Measurements from ENCODE around the gene CELF1. TPM values are rescaled to one million over a fixed set of nuclear protein-coding genes. Genes with fewer than 3 reads are reported as not detected.

The CELF1 gene
- total RNA-seq, 6 experiments from 2014 or later, result 66.3 to 86.5 (median 71.7) TPM

- Histone ChIP-seq H3K9me3 (no peaks in the 10 kb centered on the region), H3K4me1 (peaks cover 0 to 55% (median 22%) of the 10 kb centered on the region in 4 donors), H3K36me3 (no peaks in the 10 kb centered on the region), H3K27ac (peak overlapping the region in 1 of 3 donors; percentile 35), H3K27me3 (no peaks in the 10 kb centered on the region), H3K4me3 (no peak overlapping the region)
- TF ChIP-seq POLR2A (IDR thresholded peaks at IDR 0.05), result no peak
- 46% methylated on average over 2 of the region's 2 CpGs for WGBS (ENCODE audit: insufficient coverage, low coverage, low lambda C conversion rate, missing lambda C conversion rate)
- intact Hi-C loops (cut with DNase I), result no loop called here
- no peak for DNase-seq
- no peak for ATAC-seq
Observed at GRCh38 chr11:47512701-47513100, 40.2 kb downstream of the CELF1 start.

- no peak for TF ChIP-seq POLR2A (IDR thresholded peaks at IDR 0.05)
- TF ChIP-seq, protein P1, sequence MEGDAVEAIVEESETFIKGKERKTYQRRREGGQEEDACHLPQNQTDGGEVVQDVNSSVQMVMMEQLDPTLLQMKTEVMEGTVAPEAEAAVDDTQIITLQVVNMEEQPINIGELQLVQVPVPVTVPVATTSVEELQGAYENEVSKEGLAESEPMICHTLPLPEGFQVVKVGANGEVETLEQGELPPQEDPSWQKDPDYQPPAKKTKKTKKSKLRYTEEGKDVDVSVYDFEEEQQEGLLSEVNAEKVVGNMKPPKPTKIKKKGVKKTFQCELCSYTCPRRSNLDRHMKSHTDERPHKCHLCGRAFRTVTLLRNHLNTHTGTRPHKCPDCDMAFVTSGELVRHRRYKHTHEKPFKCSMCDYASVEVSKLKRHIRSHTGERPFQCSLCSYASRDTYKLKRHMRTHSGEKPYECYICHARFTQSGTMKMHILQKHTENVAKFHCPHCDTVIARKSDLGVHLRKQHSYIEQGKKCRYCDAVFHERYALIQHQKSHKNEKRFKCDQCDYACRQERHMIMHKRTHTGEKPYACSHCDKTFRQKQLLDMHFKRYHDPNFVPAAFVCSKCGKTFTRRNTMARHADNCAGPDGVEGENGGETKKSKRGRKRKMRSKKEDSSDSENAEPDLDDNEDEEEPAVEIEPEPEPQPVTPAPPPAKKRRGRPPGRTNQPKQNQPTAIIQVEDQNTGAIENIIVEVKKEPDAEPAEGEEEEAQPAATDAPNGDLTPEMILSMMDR (IDR thresholded peaks at IDR 0.05), result no peak
- no peak overlapping the region for H3K4me3 ChIP-seq
- intact Hi-C loops (cut with DNase I), result no loop called here
- DNase-seq (no peak), ATAC-seq (no peak)
- peaks cover 0 to 47% (median 21%) of the 10 kb centered on the region in 4 donors for H3K4me1 ChIP-seq
- no peak overlapping the region for H3K27ac ChIP-seq
- 76% methylated on average over 6 of the region's 7 CpGs for WGBS (ENCODE audit: insufficient coverage, low coverage, low lambda C conversion rate, missing lambda C conversion rate)
- H3K36me3 ChIP-seq, result no peaks in the 10 kb centered on the region
- no peaks in the 10 kb centered on the region for H3K9me3 ChIP-seq
- H3K27me3 ChIP-seq, result no peaks in the 10 kb centered on the region
Observed at GRCh38 chr11:47511917-47512316, 41.0 kb downstream of the CELF1 start.

GRCh38 chr11:47510209-47510608 is 42.7 kb downstream of the CELF1 start:
- Histone ChIP-seq H3K4me3 (no peak overlapping the region), H3K36me3 (no peaks in the 10 kb centered on the region), H3K27ac (peak overlapping the region in 1 of 3 donors; percentile 14), H3K9me3 (no peaks in the 10 kb centered on the region), H3K4me1 (peaks cover 0 to 30% (median 14%) of the 10 kb centered on the region in 4 donors), H3K27me3 (no peaks in the 10 kb centered on the region)
- DNase-seq (no peak), ATAC-seq (peak; percentile 30 to 68 (median 64))
- 75% methylated on average over 7 of the region's 7 CpGs for WGBS (ENCODE audit: insufficient coverage, low coverage, low lambda C conversion rate, missing lambda C conversion rate)
- TF ChIP-seq, protein P1 (IDR thresholded peaks at IDR 0.05), result no peak
- TF ChIP-seq POLR2A (IDR thresholded peaks at IDR 0.05), result no peak
- intact Hi-C loops (cut with DNase I), result no loop called here

- peak overlapping the region; percentile 14 to 17 (median 15) for H3K27ac ChIP-seq
- no peaks in the 10 kb centered on the region for H3K36me3 ChIP-seq
- intact Hi-C loops (cut with DNase I), result no loop called here
- TF ChIP-seq, protein P1 (IDR thresholded peaks at IDR 0.05), result no peak
- no peak for TF ChIP-seq POLR2A (IDR thresholded peaks at IDR 0.05)
- H3K27me3 ChIP-seq, result no peaks in the 10 kb centered on the region
- H3K4me3 ChIP-seq, result no peak overlapping the region
- ATAC-seq, result peak; percentile 34 to 51 (median 47)
- no peaks in the 10 kb centered on the region for H3K9me3 ChIP-seq
- H3K4me1 ChIP-seq, result peaks cover 0 to 27% (median 14%) of the 10 kb centered on the region in 4 donors
- WGBS (ENCODE audit: insufficient coverage, low coverage, low lambda C conversion rate, missing lambda C conversion rate), result 16% methylated on average over 4 of the region's 4 CpGs
- DNase-seq, result no peak
Observed at GRCh38 chr11:47509077-47509536, 43.8 kb downstream of the CELF1 start.

DNA sequence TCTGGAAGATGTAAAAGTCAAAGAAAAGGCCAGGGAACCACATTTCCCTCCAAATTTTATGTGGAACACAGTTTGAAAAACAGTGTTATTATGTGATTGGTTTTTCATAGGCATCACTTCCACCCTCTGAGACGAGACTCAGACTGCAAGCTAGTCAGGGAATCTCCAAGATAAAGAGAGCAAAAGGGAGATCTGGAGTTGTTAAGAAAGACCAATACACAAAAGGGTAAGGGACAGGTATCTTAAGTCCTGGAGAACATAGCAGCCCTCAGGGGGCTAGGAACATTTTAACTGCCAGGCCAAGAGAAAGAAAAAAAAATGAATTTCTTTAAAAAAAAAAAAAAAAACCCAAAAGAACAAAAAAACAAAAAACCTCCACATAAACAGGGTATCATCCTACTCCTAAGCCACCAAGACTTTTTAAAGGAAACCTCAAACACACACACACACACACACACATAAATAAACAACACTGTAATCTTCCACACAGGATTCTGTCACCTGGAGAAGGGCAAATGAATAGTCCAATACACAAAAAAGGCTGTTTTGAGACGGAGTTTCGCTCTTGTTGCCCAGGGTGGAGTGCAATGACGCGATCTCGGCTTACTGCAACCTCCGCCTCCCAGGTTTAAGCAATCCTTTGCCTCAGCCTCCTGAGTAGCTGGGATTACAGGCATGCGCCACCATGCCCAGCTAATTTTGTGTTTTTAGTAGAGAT is 44.5 kb downstream of the CELF1 start:
- no peak for DNase-seq
- intact Hi-C loops (cut with DNase I), result no loop called here
- no peak for ATAC-seq
- Histone ChIP-seq H3K36me3 (no peaks in the 10 kb centered on the region), H3K27me3 (no peaks in the 10 kb centered on the region), H3K4me3 (no peak overlapping the region), H3K9me3 (no peaks in the 10 kb centered on the region), H3K4me1 (peaks cover 0 to 28% (median 15%) of the 10 kb centered on the region in 4 donors), H3K27ac (peak overlapping the region in 1 of 3 donors; percentile 14)
- WGBS (ENCODE audit: insufficient coverage, low coverage, low lambda C conversion rate, missing lambda C conversion rate), result 60% methylated on average over 1 of the region's 8 CpGs
- TF ChIP-seq, protein P1 (IDR thresholded peaks at IDR 0.05), result no peak
- no peak for TF ChIP-seq POLR2A (IDR thresholded peaks at IDR 0.05)
